Measurements from ENCODE around the gene PPFIA4. TPM values are rescaled to one million over a fixed set of nuclear protein-coding genes. Genes with fewer than 3 reads are reported as not detected.

The PPFIA4 gene
- total RNA-seq, 1 donor from 2014 or later: 74.7 TPM

DNA sequence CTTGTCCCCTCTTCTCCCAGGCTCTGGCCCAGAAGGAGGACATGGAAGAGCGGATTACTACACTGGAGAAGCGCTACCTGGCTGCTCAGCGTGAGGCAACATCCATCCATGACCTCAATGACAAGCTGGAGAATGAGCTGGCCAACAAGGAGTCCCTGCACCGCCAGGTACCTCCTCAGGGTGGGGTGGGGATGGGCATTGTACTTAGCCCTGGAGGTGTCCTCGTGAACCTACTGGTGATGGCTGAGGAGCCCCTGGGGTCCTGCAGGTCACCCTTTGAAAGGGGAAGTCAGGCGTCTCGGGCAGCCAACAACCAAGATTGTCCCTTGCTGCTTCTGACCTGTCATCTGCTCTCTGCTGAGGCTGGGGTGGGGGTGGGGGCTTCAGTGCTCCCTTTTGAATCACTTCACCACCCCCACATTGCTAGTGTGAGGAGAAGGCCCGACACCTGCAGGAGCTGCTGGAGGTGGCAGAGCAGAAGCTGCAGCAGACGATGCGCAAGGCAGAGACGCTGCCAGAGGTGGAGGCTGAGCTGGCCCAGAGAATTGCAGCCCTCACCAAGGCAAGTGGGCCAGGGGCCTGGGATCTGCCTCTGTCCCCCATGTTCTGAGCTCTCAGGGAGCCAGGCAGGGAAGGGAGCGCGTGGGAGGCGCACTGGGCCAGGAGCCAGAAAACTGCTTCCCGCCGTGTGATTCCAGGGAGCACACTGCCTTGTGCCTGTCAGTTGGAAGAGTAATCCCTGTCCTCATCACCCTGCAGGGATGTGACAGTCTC lies 19.7 kb downstream of the PPFIA4 start:
- H3K9me3 Mint-ChIP-seq (ENCODE audit: unreplicated experiment): peaks cover 7% of the 10 kb centered on the region
- H3K27ac Mint-ChIP-seq (ENCODE audit: unreplicated experiment): no peak overlapping the region
- H3K27me3 Mint-ChIP-seq (ENCODE audit: unreplicated experiment): peaks cover 12% of the 10 kb centered on the region
- peaks cover 6% of the 10 kb centered on the region for H3K36me3 Mint-ChIP-seq (ENCODE audit: unreplicated experiment)
- TF ChIP-seq, protein P1, sequence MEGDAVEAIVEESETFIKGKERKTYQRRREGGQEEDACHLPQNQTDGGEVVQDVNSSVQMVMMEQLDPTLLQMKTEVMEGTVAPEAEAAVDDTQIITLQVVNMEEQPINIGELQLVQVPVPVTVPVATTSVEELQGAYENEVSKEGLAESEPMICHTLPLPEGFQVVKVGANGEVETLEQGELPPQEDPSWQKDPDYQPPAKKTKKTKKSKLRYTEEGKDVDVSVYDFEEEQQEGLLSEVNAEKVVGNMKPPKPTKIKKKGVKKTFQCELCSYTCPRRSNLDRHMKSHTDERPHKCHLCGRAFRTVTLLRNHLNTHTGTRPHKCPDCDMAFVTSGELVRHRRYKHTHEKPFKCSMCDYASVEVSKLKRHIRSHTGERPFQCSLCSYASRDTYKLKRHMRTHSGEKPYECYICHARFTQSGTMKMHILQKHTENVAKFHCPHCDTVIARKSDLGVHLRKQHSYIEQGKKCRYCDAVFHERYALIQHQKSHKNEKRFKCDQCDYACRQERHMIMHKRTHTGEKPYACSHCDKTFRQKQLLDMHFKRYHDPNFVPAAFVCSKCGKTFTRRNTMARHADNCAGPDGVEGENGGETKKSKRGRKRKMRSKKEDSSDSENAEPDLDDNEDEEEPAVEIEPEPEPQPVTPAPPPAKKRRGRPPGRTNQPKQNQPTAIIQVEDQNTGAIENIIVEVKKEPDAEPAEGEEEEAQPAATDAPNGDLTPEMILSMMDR (IDR thresholded peaks at IDR 0.05; ENCODE audit: partially characterized antibody, unreplicated experiment): no peak
- H3K4me3 Mint-ChIP-seq (ENCODE audit: unreplicated experiment): no peak overlapping the region
- no peak for DNase-seq
- H3K4me1 Mint-ChIP-seq (ENCODE audit: low read depth, unreplicated experiment): peaks cover 6% of the 10 kb centered on the region

DNA sequence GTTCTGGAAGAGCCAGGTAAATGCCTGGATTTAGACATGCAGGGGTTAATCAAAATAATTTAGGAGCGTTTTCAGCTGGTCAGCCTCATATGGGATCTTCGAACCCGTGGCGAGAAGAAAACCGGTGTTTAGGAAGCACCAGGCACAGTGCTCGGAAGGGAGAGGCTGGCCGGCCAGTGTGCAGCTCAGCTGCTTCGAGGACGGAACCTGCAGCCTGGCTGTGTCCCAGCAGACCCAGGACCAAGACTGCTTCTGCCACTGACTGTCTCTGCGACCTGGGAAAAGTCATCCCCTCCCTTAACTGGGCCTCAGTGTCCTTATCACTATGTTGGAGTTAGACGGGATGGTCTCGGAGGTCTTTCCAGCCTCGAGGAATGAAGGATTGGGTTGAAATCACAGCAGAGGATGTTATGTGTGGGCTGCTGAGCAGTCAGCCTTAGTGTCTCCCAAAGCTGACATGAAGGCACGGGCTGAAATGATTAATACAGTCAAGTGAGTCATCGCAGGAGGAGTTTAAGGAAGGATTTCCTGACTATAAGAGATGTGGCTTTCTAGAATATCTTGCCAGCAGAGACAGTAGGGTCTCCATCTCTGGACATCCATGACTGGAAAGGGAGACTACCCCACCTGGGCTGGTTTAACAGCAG lies 20.8 kb downstream of the PPFIA4 start:
- no peak for DNase-seq
- Mint-ChIP-seq H3K36me3 (ENCODE audit: unreplicated experiment) (peaks cover 6% of the 10 kb centered on the region), H3K4me1 (ENCODE audit: low read depth, unreplicated experiment) (peaks cover 15% of the 10 kb centered on the region), H3K27me3 (ENCODE audit: unreplicated experiment) (peaks cover 15% of the 10 kb centered on the region), H3K27ac (ENCODE audit: unreplicated experiment) (no peak overlapping the region), H3K9me3 (ENCODE audit: unreplicated experiment) (peaks cover 7% of the 10 kb centered on the region), H3K4me3 (ENCODE audit: unreplicated experiment) (no peak overlapping the region)
- TF ChIP-seq, protein P1 (IDR thresholded peaks at IDR 0.05; ENCODE audit: partially characterized antibody, unreplicated experiment): no peak

DNA sequence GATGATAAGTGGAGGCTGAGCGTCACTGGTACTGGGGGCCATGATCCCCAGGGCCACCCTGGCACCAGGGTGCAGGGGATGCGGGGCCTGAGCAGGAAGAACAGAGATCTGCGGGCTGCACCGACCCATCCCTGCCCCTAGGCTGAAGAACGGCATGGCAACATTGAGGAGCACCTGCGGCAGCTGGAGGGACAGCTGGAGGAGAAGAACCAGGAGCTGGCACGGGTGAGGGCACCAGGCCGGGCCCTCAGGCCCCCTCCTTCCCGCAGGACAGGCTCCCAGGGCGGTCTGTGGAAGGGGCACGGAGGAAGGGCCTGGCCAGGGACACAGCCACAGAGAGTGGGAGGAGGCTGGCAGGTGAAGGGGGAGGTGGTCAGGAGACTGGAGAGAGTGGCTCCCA lies 21.8 kb downstream of the PPFIA4 start:
- Mint-ChIP-seq H3K27ac (ENCODE audit: unreplicated experiment) (no peak overlapping the region), H3K4me3 (ENCODE audit: unreplicated experiment) (peak overlapping the region; percentile 42), H3K4me1 (ENCODE audit: low read depth, unreplicated experiment) (peaks cover 24% of the 10 kb centered on the region), H3K27me3 (ENCODE audit: unreplicated experiment) (peaks cover 17% of the 10 kb centered on the region), H3K36me3 (ENCODE audit: unreplicated experiment) (peaks cover 6% of the 10 kb centered on the region), H3K9me3 (ENCODE audit: unreplicated experiment) (peaks cover 7% of the 10 kb centered on the region)
- TF ChIP-seq, protein P1 (IDR thresholded peaks at IDR 0.05; ENCODE audit: partially characterized antibody, unreplicated experiment): no peak
- no peak for DNase-seq

DNA sequence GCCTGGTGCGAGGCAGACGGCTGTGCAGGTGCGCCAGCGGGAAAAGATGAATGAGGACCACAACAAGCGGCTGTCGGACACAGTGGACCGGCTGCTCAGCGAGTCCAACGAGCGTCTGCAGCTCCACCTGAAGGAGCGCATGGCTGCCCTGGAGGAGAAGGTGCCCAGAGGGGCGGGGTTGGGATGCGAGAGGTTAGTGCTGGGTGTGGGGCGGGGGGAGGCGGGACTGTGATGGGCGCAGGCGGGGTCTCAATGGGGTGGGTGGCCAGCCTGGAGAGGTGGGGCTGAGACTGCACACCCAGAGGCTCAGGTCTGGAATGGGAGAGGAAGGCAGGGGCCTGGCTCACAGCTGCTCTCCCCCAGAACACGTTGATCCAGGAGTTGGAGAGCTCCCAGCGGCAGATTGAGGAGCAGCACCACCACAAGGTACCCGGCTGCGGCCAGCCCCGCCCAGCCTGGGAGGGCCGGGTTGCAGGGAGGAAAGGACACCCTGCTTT lies 22.3 kb downstream of the PPFIA4 start:
- peaks cover 17% of the 10 kb centered on the region for H3K27me3 Mint-ChIP-seq (ENCODE audit: unreplicated experiment)
- H3K4me1 Mint-ChIP-seq (ENCODE audit: low read depth, unreplicated experiment): peaks cover 24% of the 10 kb centered on the region
- TF ChIP-seq, protein P1 (IDR thresholded peaks at IDR 0.05; ENCODE audit: partially characterized antibody, unreplicated experiment): no peak
- no peak overlapping the region for H3K4me3 Mint-ChIP-seq (ENCODE audit: unreplicated experiment)
- peaks cover 6% of the 10 kb centered on the region for H3K36me3 Mint-ChIP-seq (ENCODE audit: unreplicated experiment)
- no peak overlapping the region for H3K27ac Mint-ChIP-seq (ENCODE audit: unreplicated experiment)
- DNase-seq: peak; percentile 65
- H3K9me3 Mint-ChIP-seq (ENCODE audit: unreplicated experiment): peaks cover 7% of the 10 kb centered on the region

DNA sequence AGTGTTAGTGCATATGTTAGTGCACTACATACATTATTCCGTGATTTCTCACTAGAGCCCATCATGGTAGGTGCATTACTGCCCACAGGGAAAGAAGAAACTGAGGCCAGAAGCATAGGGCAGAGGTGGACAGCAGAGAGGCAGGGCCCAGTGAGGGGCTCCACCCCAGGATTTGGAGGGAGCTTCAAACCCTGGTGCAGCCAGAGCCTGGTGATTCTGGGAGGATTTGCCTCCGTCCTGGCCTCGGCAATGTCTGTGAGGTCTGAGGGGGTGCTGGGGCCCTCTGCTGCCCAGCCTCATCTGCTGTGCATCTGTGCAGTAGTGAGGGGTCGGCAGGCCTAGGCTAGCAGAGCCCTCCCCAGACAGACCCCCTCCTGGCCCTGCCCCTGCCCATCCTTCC lies 22.8 kb downstream of the PPFIA4 start:
- no peak overlapping the region for H3K27ac Mint-ChIP-seq (ENCODE audit: unreplicated experiment)
- peaks cover 24% of the 10 kb centered on the region for H3K4me1 Mint-ChIP-seq (ENCODE audit: low read depth, unreplicated experiment)
- TF ChIP-seq, protein P1 (IDR thresholded peaks at IDR 0.05; ENCODE audit: partially characterized antibody, unreplicated experiment): no peak
- peaks cover 6% of the 10 kb centered on the region for H3K36me3 Mint-ChIP-seq (ENCODE audit: unreplicated experiment)
- peaks cover 7% of the 10 kb centered on the region for H3K9me3 Mint-ChIP-seq (ENCODE audit: unreplicated experiment)
- H3K27me3 Mint-ChIP-seq (ENCODE audit: unreplicated experiment): peaks cover 17% of the 10 kb centered on the region
- no peak overlapping the region for H3K4me3 Mint-ChIP-seq (ENCODE audit: unreplicated experiment)
- no peak for DNase-seq

Data from glutamatergic neuron (in vitro differentiated cells).